A673 (cell line): ENCODE results near the gene RUSF1. TPM values are rescaled to one million over a fixed set of nuclear protein-coding genes. Genes with fewer than 3 reads are reported as not detected.

Experiments
- BruUV-seq: library from RNA; stranded (reverse); fragments of 400-500 nt; replicated peaks from 2 replicates; lab custom pipeline; 2021; lab: Mats Ljungman, UMichigan
- CTCF ChIA-PET: fragments of 300-600 bp; sonication (Branson Sonifier 250); formaldehyde crosslinking; loops from one replicate; lab custom pipeline; 2022; ENCODE audit warnings: antibody characterized with exemption; lab: Charles Lee
- POLR2A ChIA-PET: fragments of 300-600 bp; sonication (Branson Sonifier 250); formaldehyde crosslinking; loops from one replicate; lab custom pipeline; 2022; ENCODE audit warnings: antibody characterized with exemption; ENCODE audit not compliant: low non-redundant PET; lab: Charles Lee
- DNase-seq: peaks from one replicate; pipeline ENCODE4 v3.0.0-alpha.2; 2015; ENCODE audit warnings: low spot score
- H3K27ac ChIP-seq: fragments of 200-600 bp; sonication (generic); 2 replicates; pipeline ENCODE4 v1.5.1; 2016; ENCODE audit warnings: mixed run types, low read depth, mild to moderate bottlenecking, mixed read lengths, antibody characterized with exemption, low read length; ENCODE audit not compliant: poor library complexity, severe bottlenecking
- H3K27me3 ChIP-seq: fragments of 200-600 bp; sonication (generic); replicated peaks from 2 replicates; pipeline ENCODE4 v1.6.1; 2017; ENCODE audit warnings: mixed run types, low read depth, mild to moderate bottlenecking, mixed read lengths, antibody characterized with exemption, low read length; ENCODE audit not compliant: insufficient read depth, poor library complexity
- H3K36me3 ChIP-seq: fragments of 200-600 bp; sonication (generic); 2 replicates; pipeline ENCODE4 v1.6.1; 2016; ENCODE audit warnings: mixed run types, mild to moderate bottlenecking, mixed read lengths, antibody characterized with exemption, low read length; ENCODE audit not compliant: insufficient read depth, poor library complexity, severe bottlenecking
- H3K4me1 ChIP-seq: fragments of 200-600 bp; sonication (generic); 2 replicates; pipeline ENCODE4 v1.6.1; 2017; ENCODE audit warnings: mixed run types, mild to moderate bottlenecking, mixed read lengths, antibody characterized with exemption, low read length; ENCODE audit not compliant: insufficient read depth, poor library complexity, severe bottlenecking
- H3K4me3 ChIP-seq: fragments of 200-600 bp; sonication (generic); 2 replicates; pipeline ENCODE4 v1.5.1; 2016; ENCODE audit warnings: low read depth, mixed run types, mild to moderate bottlenecking, mixed read lengths, low read length; ENCODE audit not compliant: poor library complexity, severe bottlenecking
- H3K9me3 ChIP-seq: fragments of 200-600 bp; sonication (generic); 2 replicates; pipeline ENCODE4 v1.6.1; 2016; ENCODE audit warnings: mixed run types, low read depth, mild to moderate bottlenecking, mixed read lengths, antibody characterized with exemption, low read length; ENCODE audit not compliant: poor library complexity, severe bottlenecking
- CTCF ChIP-seq: fragments of 300-800, 200-600 bp; sonication (generic); conservative IDR thresholded peaks from 2 replicates; pipeline ENCODE4 v1.5.1; 2017; ENCODE audit warnings: low read depth, mild to moderate bottlenecking, antibody characterized with exemption, low read length, moderate library complexity, mixed read lengths
- EZH2 ChIP-seq: fragments of 200-600 bp; sonication (generic); IDR thresholded peaks from 2 replicates; pipeline ENCODE4 v1.6.1; 2017; ENCODE audit warnings: borderline replicate concordance, low read depth, mild to moderate bottlenecking, mixed read lengths, antibody characterized with exemption, low read length; ENCODE audit not compliant: poor library complexity, severe bottlenecking
- intact Hi-C: fragments of 100-400 bp; cut with micrococcal nuclease; formaldehyde crosslinking; loops from one replicate; pipeline ENCODE4 v1.10.0; 2022; ENCODE audit not compliant: unreplicated experiment
- total RNA-seq: library from RNA; stranded (reverse); gene quantifications from 2 replicates; pipeline ENCODE4 v1.2.3, GENCODE V29; 2021

The RUSF1 gene
- total RNA-seq, 1 experiment from 2014 or later = 41.9 TPM

GRCh38 chr16:31480851-31481536 is 27.2 kb downstream of the RUSF1 start:
- peaks cover 3% of the 10 kb centered on the region for H3K27me3 ChIP-seq
- BruUV-seq = no TSS peak
- no peaks in the 10 kb centered on the region for H3K4me1 ChIP-seq
- ChIA-PET CTCF (no interaction called here), POLR2A (no interaction called here)
- no peak for TF ChIP-seq EZH2
- TF ChIP-seq CTCF = no peak
- DNase-seq = no peak
- H3K36me3 ChIP-seq = no peaks in the 10 kb centered on the region
- no peak overlapping the region for H3K27ac ChIP-seq
- H3K4me3 ChIP-seq = no peak overlapping the region
- no peaks in the 10 kb centered on the region for H3K9me3 ChIP-seq
- intact Hi-C loops = no loop called here

- CTCF ChIA-PET = interaction anchor here (0.6 kb wide), 1 partner anchor 34 kb away, joined by 6 read pairs; no protein-coding TSS in a partner anchor
- Histone ChIP-seq H3K4me3 (no peak overlapping the region), H3K9me3 (no peaks in the 10 kb centered on the region), H3K4me1 (no peaks in the 10 kb centered on the region), H3K36me3 (no peaks in the 10 kb centered on the region), H3K27ac (no peak overlapping the region), H3K27me3 (peaks cover 3% of the 10 kb centered on the region)
- intact Hi-C loops = no loop called here
- no peak for DNase-seq
- POLR2A ChIA-PET = no interaction called here
- BruUV-seq = no TSS peak
- no peak for TF ChIP-seq EZH2
- TF ChIP-seq CTCF = no peak
Measured at GRCh38 chr16:31479751-31480150, 28.4 kb downstream of the RUSF1 start.

- H3K27me3 ChIP-seq = peaks cover 3% of the 10 kb centered on the region
- POLR2A ChIA-PET = no interaction called here
- no peak for DNase-seq
- H3K4me1 ChIP-seq = no peaks in the 10 kb centered on the region
- H3K27ac ChIP-seq = no peak overlapping the region
- no peak for TF ChIP-seq EZH2
- no peak for TF ChIP-seq CTCF
- intact Hi-C loops = no loop called here
- CTCF ChIA-PET = no interaction called here
- no TSS peak for BruUV-seq
- no peaks in the 10 kb centered on the region for H3K36me3 ChIP-seq
- no peak overlapping the region for H3K4me3 ChIP-seq
- H3K9me3 ChIP-seq = no peaks in the 10 kb centered on the region
Measured at GRCh38 chr16:31478956-31479355, 29.2 kb downstream of the RUSF1 start.
